HEK293 (cell line): ENCODE measurements around the gene HOXD12.
A peak's percentile ranks its signal among the peaks of the same experiment; 100 is the strongest.

Experiments
- BCL11A ChIP-seq: fragments of 450-650 bp; formaldehyde crosslinking; IDR thresholded peaks from 2 replicates; pipeline ENCODE4 v1.5.1; 2016; ENCODE audit warnings: low read depth, missing biosample characterization, missing genetic modification characterization
- FEZF1 ChIP-seq: fragments of 450-650 bp; formaldehyde crosslinking; IDR thresholded peaks from 2 replicates; pipeline ENCODE4 v1.5.1; 2016; ENCODE audit warnings: missing biosample characterization, missing genetic modification characterization
- GLIS1 ChIP-seq: fragments of 450-650 bp; formaldehyde crosslinking; IDR thresholded peaks from 2 replicates; pipeline ENCODE4 v1.5.1; 2016; ENCODE audit warnings: missing biosample characterization, missing genetic modification characterization
- HOXC10 ChIP-seq: sonication (generic); formaldehyde crosslinking; IDR thresholded peaks from 2 replicates; pipeline ENCODE4 v1.8.1; 2023; ENCODE audit warnings: mild to moderate bottlenecking, missing genetic modification reagents
- OVOL3 ChIP-seq: fragments of 450-650 bp; formaldehyde crosslinking; IDR thresholded peaks from 2 replicates; pipeline ENCODE4 v1.5.1; 2016; ENCODE audit warnings: missing biosample characterization, missing genetic modification characterization
- SCRT2 ChIP-seq: fragments of 450-650 bp; formaldehyde crosslinking; IDR thresholded peaks from 2 replicates; pipeline ENCODE4 v1.5.1; 2016; ENCODE audit warnings: missing biosample characterization, missing genetic modification characterization
- SP2 ChIP-seq: fragments of 450-650 bp; formaldehyde crosslinking; IDR thresholded peaks from 2 replicates; pipeline ENCODE4 v1.5.1; 2016; ENCODE audit warnings: missing biosample characterization, missing genetic modification characterization
- ZFHX2 ChIP-seq: fragments of 450-650 bp; formaldehyde crosslinking; conservative IDR thresholded peaks from 2 replicates; pipeline ENCODE4 v1.5.1; 2016; ENCODE audit warnings: missing biosample characterization, missing genetic modification characterization
- ZNF157 ChIP-seq: fragments of 450-650 bp; formaldehyde crosslinking; IDR thresholded peaks from 2 replicates; pipeline ENCODE4 v1.5.1; 2016; ENCODE audit warnings: missing biosample characterization, missing genetic modification characterization
- ZNF175 ChIP-seq: fragments of 450-650 bp; formaldehyde crosslinking; IDR thresholded peaks from 2 replicates; pipeline ENCODE4 v1.5.1; 2016; ENCODE audit warnings: missing biosample characterization, missing genetic modification characterization
- ZNF2 ChIP-seq: fragments of 450-650 bp; formaldehyde crosslinking; IDR thresholded peaks from 2 replicates; pipeline ENCODE4 v1.5.1; 2016; ENCODE audit warnings: missing biosample characterization, missing genetic modification characterization
- ZNF37A ChIP-seq: fragments of 450-650 bp; IDR thresholded peaks from 2 replicates; pipeline ENCODE4 v1.5.1; 2018; ENCODE audit warnings: missing biosample characterization, missing genetic modification characterization
- ZNF416 ChIP-seq: fragments of 450-650 bp; formaldehyde crosslinking; IDR thresholded peaks from 2 replicates; pipeline ENCODE4 v1.5.1; 2016; ENCODE audit warnings: missing biosample characterization, missing genetic modification characterization
- ZNF548 ChIP-seq: fragments of 450-650 bp; formaldehyde crosslinking; IDR thresholded peaks from 2 replicates; pipeline ENCODE4 v1.5.1; 2016; ENCODE audit warnings: missing biosample characterization, missing genetic modification characterization
- TF ChIP-seq, protein P1 (sequence below): fragments of 450-650 bp; formaldehyde crosslinking; IDR thresholded peaks from 2 replicates; pipeline ENCODE4 v1.5.1; 2016; ENCODE audit warnings: missing biosample characterization, missing genetic modification characterization
- TF ChIP-seq, protein P2 (sequence below): fragments of 450-650 bp; formaldehyde crosslinking; IDR thresholded peaks from 2 replicates; pipeline ENCODE4 v1.5.1; 2016; ENCODE audit warnings: missing biosample characterization, missing genetic modification characterization
- TF ChIP-seq, protein P3 (sequence below): fragments of 450-650 bp; formaldehyde crosslinking; IDR thresholded peaks from 2 replicates; pipeline ENCODE4 v1.5.1; 2016; ENCODE audit warnings: missing biosample characterization, missing genetic modification characterization
- TF ChIP-seq, protein P4 (sequence below): sonication (generic); formaldehyde crosslinking; IDR thresholded peaks from 2 replicates; pipeline ENCODE4 v1.8.1; 2022; ENCODE audit warnings: mild to moderate bottlenecking, moderate library complexity, missing genetic modification reagents
- TF ChIP-seq, protein P5 (sequence below): fragments of 450-650 bp; formaldehyde crosslinking; IDR thresholded peaks from 2 replicates; pipeline ENCODE4; 2016; ENCODE audit warnings: missing biosample characterization, missing genetic modification characterization
- TF ChIP-seq, protein P6 (sequence below): fragments of 450-650 bp; formaldehyde crosslinking; conservative IDR thresholded peaks from 2 replicates; pipeline ENCODE4 v1.5.1; 2016; ENCODE audit warnings: low read depth, missing biosample characterization, missing genetic modification characterization
- TF ChIP-seq, protein P7 (sequence below): fragments of 450-650 bp; formaldehyde crosslinking; IDR thresholded peaks from 2 replicates; pipeline ENCODE4 v1.5.0; 2017; ENCODE audit warnings: missing biosample characterization, missing genetic modification characterization, borderline replicate concordance
- TF ChIP-seq, protein P8 (sequence below): fragments of 450-650 bp; formaldehyde crosslinking; IDR thresholded peaks from 2 replicates; pipeline ENCODE4 v1.5.1; 2016; ENCODE audit warnings: missing biosample characterization, missing genetic modification characterization

HOXD12 gene

DNA sequence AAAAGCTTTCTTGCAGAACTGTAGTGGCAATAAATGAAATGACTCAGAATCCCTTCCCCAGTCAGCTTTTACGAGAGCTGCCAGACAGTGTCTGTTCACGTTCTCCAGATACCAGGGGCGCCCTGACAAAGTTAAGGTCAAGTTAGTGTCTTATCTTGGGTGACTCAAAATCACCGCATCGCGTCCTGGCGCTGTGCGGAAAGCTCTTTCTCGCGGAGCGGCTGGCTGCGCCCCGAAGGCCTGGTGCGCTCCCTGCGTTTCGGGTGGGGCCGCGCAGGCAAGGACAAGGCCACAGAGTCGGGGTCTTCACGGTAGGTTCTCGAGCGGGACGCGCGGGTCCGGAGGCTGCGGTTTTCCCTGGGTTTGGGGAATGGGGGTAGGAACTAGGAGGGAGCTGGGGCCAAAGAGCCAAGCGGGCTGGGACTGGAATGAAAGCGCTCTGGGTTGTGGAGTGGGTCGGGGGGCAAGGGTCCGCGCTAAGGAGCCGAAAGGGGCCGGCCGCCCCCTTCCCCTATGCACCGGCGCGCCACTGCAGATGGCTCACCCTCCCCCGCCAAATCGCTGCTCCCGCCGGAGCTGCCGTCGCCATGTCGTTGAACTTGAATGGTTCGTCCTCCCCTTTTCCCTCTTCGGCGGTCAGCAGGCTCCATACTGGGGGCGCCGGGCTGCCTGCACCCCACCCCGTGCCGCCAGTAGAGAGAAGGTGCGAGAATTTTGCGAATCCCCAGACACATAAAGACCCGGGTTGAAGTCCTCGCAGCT is 4.9 kb downstream of the HOXD12 start (continued):
- TF ChIP-seq ZNF175 (tag by site-specific recombination) (no peak), ZFHX2 (tag by site-specific recombination) (no peak), ZNF157 (tag by site-specific recombination) (no peak), OVOL3 (tag by site-specific recombination) (no peak), SP2 (tag by site-specific recombination) (no peak), ZNF37A (tag by site-specific recombination) (no peak), GLIS1 (no peak; the same call in 1 of the 2 replicates), ZNF2 (no peak), HOXC10 (CRISPR knock-in tag) (no peak), FEZF1 (tag by site-specific recombination) (peak; percentile 80), BCL11A (tag by site-specific recombination) (no peak; the same call in 1 of the 2 replicates), ZNF416 (no peak), ZNF548 (tag by site-specific recombination) (no peak), SCRT2 (tag by site-specific recombination) (no peak)
- TF ChIP-seq, protein P1, sequence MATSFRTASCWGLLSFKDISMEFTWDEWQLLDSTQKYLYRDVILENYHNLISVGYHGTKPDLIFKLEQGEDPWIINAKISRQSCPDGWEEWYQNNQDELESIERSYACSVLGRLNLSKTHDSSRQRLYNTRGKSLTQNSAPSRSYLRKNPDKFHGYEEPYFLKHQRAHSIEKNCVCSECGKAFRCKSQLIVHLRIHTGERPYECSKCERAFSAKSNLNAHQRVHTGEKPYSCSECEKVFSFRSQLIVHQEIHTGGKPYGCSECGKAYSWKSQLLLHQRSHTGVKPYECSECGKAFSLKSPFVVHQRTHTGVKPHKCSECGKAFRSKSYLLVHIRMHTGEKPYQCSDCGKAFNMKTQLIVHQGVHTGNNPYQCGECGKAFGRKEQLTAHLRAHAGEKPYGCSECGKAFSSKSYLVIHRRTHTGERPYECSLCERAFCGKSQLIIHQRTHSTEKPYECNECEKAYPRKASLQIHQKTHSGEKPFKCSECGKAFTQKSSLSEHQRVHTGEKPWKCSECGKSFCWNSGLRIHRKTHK (tag by site-specific recombination): no peak
- TF ChIP-seq, protein P2, sequence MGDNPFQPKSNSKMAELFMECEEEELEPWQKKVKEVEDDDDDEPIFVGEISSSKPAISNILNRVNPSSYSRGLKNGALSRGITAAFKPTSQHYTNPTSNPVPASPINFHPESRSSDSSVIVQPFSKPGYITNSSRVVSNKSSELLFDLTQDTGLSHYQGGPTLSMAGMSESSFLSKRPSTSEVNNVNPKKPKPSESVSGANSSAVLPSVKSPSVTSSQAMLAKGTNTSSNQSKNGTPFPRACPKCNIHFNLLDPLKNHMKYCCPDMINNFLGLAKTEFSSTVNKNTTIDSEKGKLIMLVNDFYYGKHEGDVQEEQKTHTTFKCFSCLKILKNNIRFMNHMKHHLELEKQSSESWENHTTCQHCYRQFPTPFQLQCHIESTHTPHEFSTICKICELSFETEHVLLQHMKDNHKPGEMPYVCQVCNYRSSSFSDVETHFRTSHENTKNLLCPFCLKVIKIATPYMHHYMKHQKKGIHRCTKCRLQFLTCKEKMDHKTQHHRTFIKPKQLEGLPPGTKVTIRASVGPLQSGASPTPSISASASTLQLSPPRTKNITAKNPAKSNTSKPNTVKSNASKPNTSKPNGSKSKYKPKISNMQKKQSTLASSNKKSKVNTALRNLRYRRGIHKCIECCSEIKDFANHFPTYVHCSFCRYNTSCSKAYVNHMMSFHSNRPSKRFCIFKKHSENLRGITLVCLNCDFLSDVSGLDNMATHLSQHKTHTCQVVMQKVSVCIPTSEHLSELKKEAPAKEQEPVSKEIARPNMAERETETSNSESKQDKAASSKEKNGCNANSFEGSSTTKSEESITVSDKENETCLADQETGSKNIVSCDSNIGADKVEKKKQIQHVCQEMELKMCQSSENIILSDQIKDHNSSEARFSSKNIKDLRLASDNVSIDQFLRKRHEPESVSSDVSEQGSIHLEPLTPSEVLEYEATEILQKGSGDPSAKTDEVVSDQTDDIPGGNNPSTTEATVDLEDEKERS (tag by site-specific recombination): no peak
- TF ChIP-seq, protein P3, sequence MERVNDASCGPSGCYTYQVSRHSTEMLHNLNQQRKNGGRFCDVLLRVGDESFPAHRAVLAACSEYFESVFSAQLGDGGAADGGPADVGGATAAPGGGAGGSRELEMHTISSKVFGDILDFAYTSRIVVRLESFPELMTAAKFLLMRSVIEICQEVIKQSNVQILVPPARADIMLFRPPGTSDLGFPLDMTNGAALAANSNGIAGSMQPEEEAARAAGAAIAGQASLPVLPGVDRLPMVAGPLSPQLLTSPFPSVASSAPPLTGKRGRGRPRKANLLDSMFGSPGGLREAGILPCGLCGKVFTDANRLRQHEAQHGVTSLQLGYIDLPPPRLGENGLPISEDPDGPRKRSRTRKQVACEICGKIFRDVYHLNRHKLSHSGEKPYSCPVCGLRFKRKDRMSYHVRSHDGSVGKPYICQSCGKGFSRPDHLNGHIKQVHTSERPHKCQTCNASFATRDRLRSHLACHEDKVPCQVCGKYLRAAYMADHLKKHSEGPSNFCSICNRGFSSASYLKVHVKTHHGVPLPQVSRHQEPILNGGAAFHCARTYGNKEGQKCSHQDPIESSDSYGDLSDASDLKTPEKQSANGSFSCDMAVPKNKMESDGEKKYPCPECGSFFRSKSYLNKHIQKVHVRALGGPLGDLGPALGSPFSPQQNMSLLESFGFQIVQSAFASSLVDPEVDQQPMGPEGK: no peak; the same call in 1 of the 2 replicates
- TF ChIP-seq, protein P4, sequence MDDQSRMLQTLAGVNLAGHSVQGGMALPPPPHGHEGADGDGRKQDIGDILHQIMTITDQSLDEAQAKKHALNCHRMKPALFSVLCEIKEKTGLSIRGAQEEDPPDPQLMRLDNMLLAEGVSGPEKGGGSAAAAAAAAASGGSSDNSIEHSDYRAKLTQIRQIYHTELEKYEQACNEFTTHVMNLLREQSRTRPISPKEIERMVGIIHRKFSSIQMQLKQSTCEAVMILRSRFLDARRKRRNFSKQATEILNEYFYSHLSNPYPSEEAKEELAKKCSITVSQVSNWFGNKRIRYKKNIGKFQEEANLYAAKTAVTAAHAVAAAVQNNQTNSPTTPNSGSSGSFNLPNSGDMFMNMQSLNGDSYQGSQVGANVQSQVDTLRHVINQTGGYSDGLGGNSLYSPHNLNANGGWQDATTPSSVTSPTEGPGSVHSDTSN (CRISPR knock-in tag): no peak
- TF ChIP-seq, protein P5, sequence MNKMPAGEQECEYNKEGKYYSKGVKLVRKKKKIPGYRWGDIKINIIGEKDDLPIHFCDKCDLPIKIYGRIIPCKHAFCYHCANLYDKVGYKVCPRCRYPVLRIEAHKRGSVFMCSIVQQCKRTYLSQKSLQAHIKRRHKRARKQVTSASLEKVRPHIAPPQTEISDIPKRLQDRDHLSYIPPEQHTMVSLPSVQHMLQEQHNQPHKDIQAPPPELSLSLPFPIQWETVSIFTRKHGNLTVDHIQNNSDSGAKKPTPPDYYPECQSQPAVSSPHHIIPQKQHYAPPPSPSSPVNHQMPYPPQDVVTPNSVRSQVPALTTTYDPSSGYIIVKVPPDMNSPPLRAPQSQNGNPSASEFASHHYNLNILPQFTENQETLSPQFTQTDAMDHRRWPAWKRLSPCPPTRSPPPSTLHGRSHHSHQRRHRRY (tag by site-specific recombination): no peak
- TF ChIP-seq, protein P6, sequence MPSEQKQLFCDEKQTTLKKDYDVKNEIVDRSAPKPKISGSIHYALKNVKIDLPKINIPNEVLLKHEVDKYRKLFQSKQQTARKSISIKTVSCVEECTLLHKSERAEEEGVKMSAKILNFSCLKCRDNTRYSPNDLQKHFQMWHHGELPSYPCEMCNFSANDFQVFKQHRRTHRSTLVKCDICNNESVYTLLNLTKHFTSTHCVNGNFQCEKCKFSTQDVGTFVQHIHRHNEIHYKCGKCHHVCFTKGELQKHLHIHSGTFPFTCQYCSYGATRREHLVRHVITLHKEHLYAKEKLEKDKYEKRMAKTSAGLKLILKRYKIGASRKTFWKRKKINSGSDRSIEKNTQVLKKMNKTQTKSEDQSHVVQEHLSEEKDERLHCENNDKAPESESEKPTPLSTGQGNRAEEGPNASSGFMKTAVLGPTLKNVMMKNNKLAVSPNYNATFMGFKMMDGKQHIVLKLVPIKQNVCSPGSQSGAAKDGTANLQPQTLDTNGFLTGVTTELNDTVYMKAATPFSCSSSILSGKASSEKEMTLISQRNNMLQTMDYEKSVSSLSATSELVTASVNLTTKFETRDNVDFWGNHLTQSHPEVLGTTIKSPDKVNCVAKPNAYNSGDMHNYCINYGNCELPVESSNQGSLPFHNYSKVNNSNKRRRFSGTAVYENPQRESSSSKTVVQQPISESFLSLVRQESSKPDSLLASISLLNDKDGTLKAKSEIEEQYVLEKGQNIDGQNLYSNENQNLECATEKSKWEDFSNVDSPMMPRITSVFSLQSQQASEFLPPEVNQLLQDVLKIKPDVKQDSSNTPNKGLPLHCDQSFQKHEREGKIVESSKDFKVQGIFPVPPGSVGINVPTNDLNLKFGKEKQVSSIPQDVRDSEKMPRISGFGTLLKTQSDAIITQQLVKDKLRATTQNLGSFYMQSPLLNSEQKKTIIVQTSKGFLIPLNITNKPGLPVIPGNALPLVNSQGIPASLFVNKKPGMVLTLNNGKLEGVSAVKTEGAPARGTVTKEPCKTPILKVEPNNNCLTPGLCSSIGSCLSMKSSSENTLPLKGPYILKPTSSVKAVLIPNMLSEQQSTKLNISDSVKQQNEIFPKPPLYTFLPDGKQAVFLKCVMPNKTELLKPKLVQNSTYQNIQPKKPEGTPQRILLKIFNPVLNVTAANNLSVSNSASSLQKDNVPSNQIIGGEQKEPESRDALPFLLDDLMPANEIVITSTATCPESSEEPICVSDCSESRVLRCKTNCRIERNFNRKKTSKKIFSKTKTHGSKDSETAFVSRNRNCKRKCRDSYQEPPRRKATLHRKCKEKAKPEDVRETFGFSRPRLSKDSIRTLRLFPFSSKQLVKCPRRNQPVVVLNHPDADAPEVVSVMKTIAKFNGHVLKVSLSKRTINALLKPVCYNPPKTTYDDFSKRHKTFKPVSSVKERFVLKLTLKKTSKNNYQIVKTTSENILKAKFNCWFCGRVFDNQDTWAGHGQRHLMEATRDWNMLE (tag by site-specific recombination): no peak
- TF ChIP-seq, protein P7, sequence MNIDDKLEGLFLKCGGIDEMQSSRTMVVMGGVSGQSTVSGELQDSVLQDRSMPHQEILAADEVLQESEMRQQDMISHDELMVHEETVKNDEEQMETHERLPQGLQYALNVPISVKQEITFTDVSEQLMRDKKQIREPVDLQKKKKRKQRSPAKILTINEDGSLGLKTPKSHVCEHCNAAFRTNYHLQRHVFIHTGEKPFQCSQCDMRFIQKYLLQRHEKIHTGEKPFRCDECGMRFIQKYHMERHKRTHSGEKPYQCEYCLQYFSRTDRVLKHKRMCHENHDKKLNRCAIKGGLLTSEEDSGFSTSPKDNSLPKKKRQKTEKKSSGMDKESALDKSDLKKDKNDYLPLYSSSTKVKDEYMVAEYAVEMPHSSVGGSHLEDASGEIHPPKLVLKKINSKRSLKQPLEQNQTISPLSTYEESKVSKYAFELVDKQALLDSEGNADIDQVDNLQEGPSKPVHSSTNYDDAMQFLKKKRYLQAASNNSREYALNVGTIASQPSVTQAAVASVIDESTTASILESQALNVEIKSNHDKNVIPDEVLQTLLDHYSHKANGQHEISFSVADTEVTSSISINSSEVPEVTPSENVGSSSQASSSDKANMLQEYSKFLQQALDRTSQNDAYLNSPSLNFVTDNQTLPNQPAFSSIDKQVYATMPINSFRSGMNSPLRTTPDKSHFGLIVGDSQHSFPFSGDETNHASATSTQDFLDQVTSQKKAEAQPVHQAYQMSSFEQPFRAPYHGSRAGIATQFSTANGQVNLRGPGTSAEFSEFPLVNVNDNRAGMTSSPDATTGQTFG (tag by site-specific recombination): no peak
- TF ChIP-seq, protein P8, sequence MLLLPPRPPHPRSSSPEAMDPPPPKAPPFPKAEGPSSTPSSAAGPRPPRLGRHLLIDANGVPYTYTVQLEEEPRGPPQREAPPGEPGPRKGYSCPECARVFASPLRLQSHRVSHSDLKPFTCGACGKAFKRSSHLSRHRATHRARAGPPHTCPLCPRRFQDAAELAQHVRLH (tag by site-specific recombination): no peak; the same call in 1 of the 2 replicates
